GM19438 (cell line): ENCODE measurements around the gene ANAPC1.
"Not testable (repeated sequence)": the region's sequence is repeated elsewhere in the genome, so short reads cannot be mapped to it uniquely, and the experiment has no call there.

Source experiments
- ATAC-seq: cut with Tn5 transposase; IDR thresholded peaks from one replicate; pipeline ENCODE4 v1.9.1; 2021; ENCODE audit warnings: low read depth; ENCODE audit not compliant: unreplicated experiment

The ANAPC1 gene

GRCh38 chr2:111747410-111748115, 136.4 kb downstream of the ANAPC1 start:
- peak; percentile 83 for ATAC-seq

- not testable (repeated sequence) for ATAC-seq
Observed at GRCh38 chr2:111744751-111745150, 139.2 kb downstream of the ANAPC1 start.

GRCh38 chr2:111741517-111741916, 142.5 kb downstream of the ANAPC1 start:
- not testable (repeated sequence) for ATAC-seq

- ATAC-seq, result not testable (repeated sequence)
Observed at GRCh38 chr2:111735838-111736721, 147.9 kb downstream of the ANAPC1 start.

- not testable (repeated sequence) for ATAC-seq
Observed at GRCh38 chr2:111735420-111735819, 148.6 kb downstream of the ANAPC1 start.

GRCh38 chr2:111729812-111730458, 154.1 kb downstream of the ANAPC1 start:
- ATAC-seq, result not testable (repeated sequence)

GRCh38 chr2:111727611-111728110, 156.3 kb downstream of the ANAPC1 start:
- not testable (repeated sequence) for ATAC-seq

- not testable (repeated sequence) for ATAC-seq
Observed at GRCh38 chr2:111725742-111726141, 158.3 kb downstream of the ANAPC1 start.

- ATAC-seq, result not testable (repeated sequence)
Observed at GRCh38 chr2:111719610-111720009, 164.4 kb downstream of the ANAPC1 start.
